Osteocyte (in vitro differentiated cells): ENCODE results near the gene ALK. TPM values are rescaled to one million over a fixed set of nuclear protein-coding genes. Genes with fewer than 3 reads are reported as not detected.

Source experiments
- DNase-seq: peaks from one replicate; pipeline ENCODE4 v3.0.0; 2021; ENCODE audit warnings: mixed read lengths; ENCODE audit not compliant: unreplicated experiment; ENCODE audit errors: extremely low spot score
- H3K27ac Mint-ChIP-seq: one replicate; pipeline ENCODE4 v1.8.0; 2021; ENCODE audit warnings: mild to moderate bottlenecking, mixed read lengths; ENCODE audit not compliant: unreplicated experiment
- H3K27me3 Mint-ChIP-seq: one replicate; pipeline ENCODE4 v1.8.0; 2021; ENCODE audit warnings: mixed read lengths; ENCODE audit not compliant: unreplicated experiment
- H3K36me3 Mint-ChIP-seq: one replicate; pipeline ENCODE4 v1.8.0; 2021; ENCODE audit warnings: mixed read lengths; ENCODE audit not compliant: unreplicated experiment
- H3K4me1 Mint-ChIP-seq: one replicate; pipeline ENCODE4 v1.8.0; 2021; ENCODE audit warnings: mixed read lengths; ENCODE audit not compliant: unreplicated experiment
- H3K4me3 Mint-ChIP-seq: one replicate; pipeline ENCODE4 v1.8.0; 2021; ENCODE audit warnings: mild to moderate bottlenecking, moderate library complexity, mixed read lengths; ENCODE audit not compliant: unreplicated experiment
- H3K9me3 Mint-ChIP-seq: one replicate; pipeline ENCODE4 v1.8.0; 2021; ENCODE audit warnings: mixed read lengths; ENCODE audit not compliant: unreplicated experiment
- total RNA-seq: library from RNA; stranded (reverse); gene quantifications from 2 replicates; pipeline ENCODE4 v1.2.1, GENCODE V29; 2021
- TF ChIP-seq, protein P1 (sequence below): fragments of 200-600 bp; sonication (generic); IDR thresholded peaks from 2 replicates; pipeline ENCODE4 v1.5.0; 2021; ENCODE audit warnings: antibody characterized with exemption, mild to moderate bottlenecking, moderate library complexity

ALK gene
- total RNA-seq, 1 donor from 2014 or later, result not detected

DNA sequence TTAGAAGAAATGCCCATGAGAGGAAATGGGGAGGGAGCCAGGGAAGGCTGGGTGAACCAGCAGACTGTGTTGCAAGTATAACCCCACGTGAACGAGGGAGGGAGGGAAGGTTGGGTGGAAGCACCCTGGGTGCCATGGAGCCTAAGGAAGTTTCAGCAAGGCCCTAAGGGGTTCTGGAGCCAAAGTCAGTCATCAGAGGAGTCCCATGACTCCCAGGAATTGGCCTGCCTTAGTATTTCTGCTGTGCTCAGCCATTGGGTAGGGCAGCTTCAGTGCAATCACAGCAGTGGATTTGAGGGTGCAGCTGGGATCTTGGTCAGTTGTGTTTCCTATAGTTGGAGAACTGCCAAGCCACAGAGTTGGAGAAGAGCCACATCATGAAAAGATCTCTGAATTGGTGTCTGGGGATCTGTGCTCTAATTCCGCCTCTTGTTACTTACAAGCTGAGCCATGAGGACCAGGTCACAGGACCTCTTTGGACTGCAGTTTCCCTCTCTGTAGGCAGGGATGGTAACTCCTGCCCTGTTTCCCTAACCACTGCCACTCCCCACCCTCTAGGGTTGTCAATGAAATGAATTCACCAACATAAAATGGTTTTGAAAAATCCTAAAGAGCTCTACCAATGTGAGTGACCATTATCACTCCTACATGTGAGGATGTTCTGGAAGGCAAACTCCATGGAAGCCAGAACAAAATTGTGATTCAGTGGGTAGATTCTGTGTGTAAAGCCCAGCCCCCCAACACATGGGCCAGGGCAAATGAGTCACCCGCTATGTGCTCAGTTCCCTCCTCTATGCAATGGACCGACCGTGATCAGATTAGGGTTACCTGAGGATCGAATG, 697.3 kb downstream of the ALK start:
- no peaks in the 10 kb centered on the region for H3K9me3 Mint-ChIP-seq
- no peaks in the 10 kb centered on the region for H3K36me3 Mint-ChIP-seq
- TF ChIP-seq, protein P1, sequence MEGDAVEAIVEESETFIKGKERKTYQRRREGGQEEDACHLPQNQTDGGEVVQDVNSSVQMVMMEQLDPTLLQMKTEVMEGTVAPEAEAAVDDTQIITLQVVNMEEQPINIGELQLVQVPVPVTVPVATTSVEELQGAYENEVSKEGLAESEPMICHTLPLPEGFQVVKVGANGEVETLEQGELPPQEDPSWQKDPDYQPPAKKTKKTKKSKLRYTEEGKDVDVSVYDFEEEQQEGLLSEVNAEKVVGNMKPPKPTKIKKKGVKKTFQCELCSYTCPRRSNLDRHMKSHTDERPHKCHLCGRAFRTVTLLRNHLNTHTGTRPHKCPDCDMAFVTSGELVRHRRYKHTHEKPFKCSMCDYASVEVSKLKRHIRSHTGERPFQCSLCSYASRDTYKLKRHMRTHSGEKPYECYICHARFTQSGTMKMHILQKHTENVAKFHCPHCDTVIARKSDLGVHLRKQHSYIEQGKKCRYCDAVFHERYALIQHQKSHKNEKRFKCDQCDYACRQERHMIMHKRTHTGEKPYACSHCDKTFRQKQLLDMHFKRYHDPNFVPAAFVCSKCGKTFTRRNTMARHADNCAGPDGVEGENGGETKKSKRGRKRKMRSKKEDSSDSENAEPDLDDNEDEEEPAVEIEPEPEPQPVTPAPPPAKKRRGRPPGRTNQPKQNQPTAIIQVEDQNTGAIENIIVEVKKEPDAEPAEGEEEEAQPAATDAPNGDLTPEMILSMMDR, result no peak
- DNase-seq, result no peak
- H3K4me1 Mint-ChIP-seq, result peaks cover 4% of the 10 kb centered on the region
- peaks cover 21% of the 10 kb centered on the region for H3K27me3 Mint-ChIP-seq
- H3K4me3 Mint-ChIP-seq, result no peak overlapping the region
- no peak overlapping the region for H3K27ac Mint-ChIP-seq

DNA sequence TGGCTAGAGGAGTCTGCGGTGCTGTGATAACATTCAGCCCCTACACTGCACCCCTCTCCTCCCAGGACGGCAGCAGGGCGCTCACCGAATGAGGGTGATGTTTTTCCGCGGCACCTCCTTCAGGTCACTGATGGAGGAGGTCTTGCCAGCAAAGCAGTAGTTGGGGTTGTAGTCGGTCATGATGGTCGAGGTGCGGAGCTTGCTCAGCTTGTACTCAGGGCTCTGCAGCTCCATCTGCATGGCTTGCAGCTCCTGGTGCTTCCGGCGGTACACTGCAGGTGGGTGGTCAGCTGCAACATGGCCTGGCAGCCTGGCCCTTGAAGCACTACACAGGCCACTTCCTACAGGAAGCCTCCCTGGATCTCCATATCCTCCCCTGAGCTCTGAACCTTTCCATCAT, 698.1 kb downstream of the ALK start:
- peaks cover 4% of the 10 kb centered on the region for H3K4me1 Mint-ChIP-seq
- H3K27ac Mint-ChIP-seq, result no peak overlapping the region
- peaks cover 20% of the 10 kb centered on the region for H3K27me3 Mint-ChIP-seq

DNA sequence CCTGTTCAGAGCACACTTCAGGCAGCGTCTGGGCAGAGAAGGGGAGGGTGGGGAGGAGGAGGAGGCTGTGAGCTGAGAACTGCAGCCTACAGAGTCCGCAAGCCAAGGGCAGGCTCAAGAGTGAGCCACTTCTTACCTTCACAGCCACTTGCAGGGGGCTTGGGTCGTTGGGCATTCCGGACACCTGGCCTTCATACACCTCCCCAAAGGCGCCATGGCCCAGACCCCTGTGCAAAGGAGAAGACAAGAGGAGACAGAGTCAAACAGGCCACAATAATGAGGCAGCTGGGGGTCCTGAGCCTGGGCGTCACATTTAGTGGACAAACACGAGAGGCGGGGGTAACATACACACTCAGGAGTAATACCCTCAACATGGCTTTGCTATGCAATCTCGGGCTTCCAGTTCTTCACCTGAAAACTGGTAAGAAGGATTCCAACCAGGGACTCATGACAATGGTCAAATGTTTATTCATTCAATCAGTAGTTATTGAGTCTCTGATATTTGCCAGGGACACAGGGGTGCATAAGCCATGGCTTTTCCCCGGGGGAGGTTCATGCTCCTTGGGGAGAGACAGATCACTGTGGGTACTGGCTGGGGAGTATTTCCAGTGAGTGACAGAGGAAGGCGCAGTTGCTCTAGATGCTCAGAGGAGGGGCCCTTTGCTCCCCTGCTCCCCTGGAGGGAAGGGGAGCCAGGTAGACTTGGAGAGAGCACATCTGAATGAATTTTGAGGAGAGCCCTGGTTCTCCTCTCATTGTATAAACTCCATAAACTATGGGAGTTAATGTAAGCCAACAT, 698.8 kb downstream of the ALK start:
- DNase-seq, result no peak
- Mint-ChIP-seq H3K27ac (no peak overlapping the region), H3K27me3 (peaks cover 20% of the 10 kb centered on the region), H3K36me3 (no peaks in the 10 kb centered on the region), H3K4me3 (no peak overlapping the region), H3K4me1 (peaks cover 4% of the 10 kb centered on the region), H3K9me3 (no peaks in the 10 kb centered on the region)
- TF ChIP-seq, protein P1, result no peak

More for the DNA sequence above, 698.1 kb downstream of the ALK start:
- no peaks in the 10 kb centered on the region for H3K36me3 Mint-ChIP-seq
- H3K9me3 Mint-ChIP-seq, result no peaks in the 10 kb centered on the region
- no peak for DNase-seq
- no peak overlapping the region for H3K4me3 Mint-ChIP-seq
- TF ChIP-seq, protein P1, result no peak

DNA sequence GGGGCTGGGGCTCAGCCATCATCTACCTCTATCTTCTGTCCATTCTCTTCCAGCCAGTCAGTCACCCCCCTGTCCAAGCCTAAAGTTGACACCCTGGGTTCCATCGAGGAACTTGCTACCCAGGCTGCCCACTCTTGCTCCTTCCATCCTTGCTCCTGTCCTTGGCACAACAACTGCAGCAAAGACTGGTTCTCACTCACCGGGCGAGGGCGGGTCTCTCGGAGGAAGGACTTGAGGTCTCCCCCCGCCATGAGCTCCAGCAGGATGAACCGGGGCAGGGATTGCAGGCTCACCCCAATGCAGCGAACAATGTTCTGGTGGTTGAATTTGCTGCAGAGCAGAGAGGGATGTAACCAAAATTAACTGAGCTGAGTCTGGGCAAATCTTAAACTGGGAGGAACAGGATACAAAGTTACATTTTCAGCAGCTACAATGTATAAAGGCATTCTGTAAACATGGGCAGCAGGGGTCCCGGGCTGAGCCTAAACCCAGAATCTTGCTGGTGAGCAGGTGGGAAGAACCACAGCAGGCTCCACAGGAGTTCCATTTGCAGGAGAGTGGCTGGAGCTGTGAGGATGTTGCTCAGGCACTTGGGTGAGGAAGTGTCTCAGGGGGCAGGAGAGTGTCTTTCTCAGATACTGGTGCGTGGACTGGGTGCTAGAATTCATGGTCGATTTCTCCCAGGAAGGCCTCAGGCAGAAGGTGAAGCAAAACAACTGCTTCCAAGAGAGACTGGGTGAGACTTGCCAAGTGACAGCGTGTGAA, 700.7 kb downstream of the ALK start:
- no peak for DNase-seq
- no peak overlapping the region for H3K27ac Mint-ChIP-seq
- TF ChIP-seq, protein P1, result no peak
- H3K36me3 Mint-ChIP-seq, result no peaks in the 10 kb centered on the region
- no peaks in the 10 kb centered on the region for H3K9me3 Mint-ChIP-seq
- H3K4me1 Mint-ChIP-seq, result peaks cover 4% of the 10 kb centered on the region
- H3K4me3 Mint-ChIP-seq, result no peak overlapping the region
- H3K27me3 Mint-ChIP-seq, result peaks cover 11% of the 10 kb centered on the region
